ENCODE results near the gene ITGB5. TPM values are rescaled to one million over a fixed set of nuclear protein-coding genes. Genes with fewer than 3 reads are reported as not detected.

The ITGB5 gene
- total RNA-seq, 4 donors from 2014 or later = 79.2 to 122 (median 110) TPM

DNA sequence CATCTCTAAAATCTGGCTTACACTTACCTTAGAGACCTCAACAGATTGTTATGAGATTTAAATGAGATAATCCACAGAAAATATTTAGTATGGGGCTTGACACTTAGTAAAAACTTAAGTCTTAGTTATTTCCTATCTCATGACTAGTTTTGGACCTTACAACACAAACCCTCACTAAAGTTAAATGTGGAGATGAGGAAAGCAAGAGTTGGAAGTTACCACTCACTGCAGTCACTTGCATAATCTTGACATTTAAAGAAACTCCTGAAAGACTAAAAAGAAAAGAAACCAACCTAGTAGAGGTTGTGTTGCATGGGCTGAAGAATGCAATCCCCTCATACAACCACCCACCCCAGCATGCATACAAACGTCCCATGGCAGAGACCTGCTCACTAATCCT, 40.1 kb downstream of the ITGB5 start:
- Histone ChIP-seq H3K4me3 (replicated peaks in 1 of 3) (no peak overlapping the region), H3K4me1 (peaks cover 6 to 32% of the 10 kb centered on the region in 2 donors), H3K27me3 (no peaks in the 10 kb centered on the region), H3K27ac (no peak overlapping the region), H3K36me3 (no peaks in the 10 kb centered on the region), H3K9me3 (no peaks in the 10 kb centered on the region)
- intact Hi-C loops (cut with DNase I) = no loop called here
- no peak for TF ChIP-seq POLR2A (IDR thresholded peaks at IDR 0.05)
- no peak for TF ChIP-seq CTCF (IDR thresholded peaks at IDR 0.05)
- no peak for DNase-seq
- WGBS, 2 donors = 91% methylated on average over 1 of the region's 1 CpG

DNA sequence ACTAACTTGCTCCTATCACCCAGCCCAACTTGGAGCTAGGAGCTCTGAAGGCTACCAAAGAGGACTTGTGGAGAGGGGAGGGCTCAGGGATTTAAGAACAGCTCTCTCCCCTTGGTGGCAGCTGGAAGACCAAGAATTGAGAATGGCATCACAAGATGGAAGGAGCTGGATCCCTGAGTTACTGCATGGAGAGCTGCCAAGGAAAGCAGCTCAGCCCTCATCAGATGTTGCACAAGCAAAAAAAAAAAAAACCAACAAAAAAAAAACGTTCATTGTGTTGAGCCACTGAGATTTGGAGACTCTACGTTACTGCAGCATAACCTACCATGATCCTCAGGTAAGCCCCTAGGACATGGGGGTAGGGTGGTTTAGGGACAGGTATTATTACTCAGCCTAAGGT, 41.0 kb downstream of the ITGB5 start:
- H3K36me3 ChIP-seq = no peaks in the 10 kb centered on the region
- peak overlapping the region in 2 of 3 donors; percentile 7 to 60 for H3K27ac ChIP-seq
- no peak overlapping the region for H3K4me3 ChIP-seq (replicated peaks in 1 of 3)
- intact Hi-C loops (cut with DNase I) = no loop called here
- DNase-seq = no peak
- 51 to 58% methylated on average over 2 of the region's 2 CpGs for WGBS, 2 donors
- peaks cover 6 to 23% of the 10 kb centered on the region in 2 donors for H3K4me1 ChIP-seq
- no peaks in the 10 kb centered on the region for H3K27me3 ChIP-seq
- no peaks in the 10 kb centered on the region for H3K9me3 ChIP-seq
- TF ChIP-seq POLR2A (IDR thresholded peaks at IDR 0.05) (no peak), CTCF (IDR thresholded peaks at IDR 0.05) (no peak)

- H3K4me1 ChIP-seq = peaks cover 6 to 16% of the 10 kb centered on the region in 2 donors
- H3K27me3 ChIP-seq = no peaks in the 10 kb centered on the region
- no peak overlapping the region for H3K4me3 ChIP-seq (replicated peaks in 1 of 3)
- TF ChIP-seq CTCF (IDR thresholded peaks at IDR 0.05) (no peak), POLR2A (IDR thresholded peaks at IDR 0.05) (no peak)
- intact Hi-C loops (cut with DNase I) = no loop called here
- peak in 1 of 2 donors; percentile 12 for DNase-seq
- H3K9me3 ChIP-seq = no peaks in the 10 kb centered on the region
- peak overlapping the region in 2 of 3 donors; percentile 7 to 60 for H3K27ac ChIP-seq
- no peaks in the 10 kb centered on the region for H3K36me3 ChIP-seq
- WGBS, 2 donors = 61 to 79% methylated on average over 5 of the region's 5 CpGs
These were observed 41.8 kb downstream of the ITGB5 start for GRCh38 chr3:124845406-124845805.

- Histone ChIP-seq H3K4me1 (peaks cover 6 to 16% of the 10 kb centered on the region in 2 donors), H3K36me3 (no peaks in the 10 kb centered on the region), H3K4me3 (replicated peaks in 1 of 3) (no peak overlapping the region), H3K27me3 (no peaks in the 10 kb centered on the region), H3K9me3 (no peaks in the 10 kb centered on the region), H3K27ac (no peak overlapping the region)
- no peak for DNase-seq
- TF ChIP-seq POLR2A (IDR thresholded peaks at IDR 0.05) (no peak), CTCF (IDR thresholded peaks at IDR 0.05) (no peak)
- intact Hi-C loops (cut with DNase I) = no loop called here
- WGBS, 2 donors = 89 to 91% methylated on average over 5 of the region's 5 CpGs
These were observed 43.5 kb downstream of the ITGB5 start for GRCh38 chr3:124843506-124844177.

DNA sequence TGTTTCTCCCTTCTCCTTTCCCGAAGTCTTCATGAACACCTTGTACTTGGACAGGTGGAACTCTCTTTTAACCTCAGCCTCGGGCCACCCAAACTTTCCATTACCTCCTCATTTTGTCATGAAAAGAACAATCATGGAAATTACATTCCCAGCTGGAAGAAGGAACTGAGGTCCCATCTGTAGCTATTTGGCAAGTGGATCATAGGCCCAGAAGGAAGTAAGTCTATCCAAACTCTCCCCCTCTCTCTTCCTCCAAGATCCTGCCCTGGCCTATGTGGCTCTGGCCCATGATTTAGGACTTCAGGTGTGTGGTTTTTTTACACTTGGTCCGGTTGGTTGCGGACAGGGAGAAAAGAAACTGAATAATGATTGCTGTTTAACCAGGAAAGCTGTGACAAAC, 44.1 kb downstream of the ITGB5 start:
- Histone ChIP-seq H3K4me3 (replicated peaks in 1 of 3) (no peak overlapping the region), H3K27me3 (no peaks in the 10 kb centered on the region), H3K9me3 (no peaks in the 10 kb centered on the region), H3K4me1 (peaks cover 6 to 16% of the 10 kb centered on the region in 2 donors), H3K27ac (no peak overlapping the region), H3K36me3 (no peaks in the 10 kb centered on the region)
- 85 to 91% methylated on average over 4 of the region's 4 CpGs for WGBS, 2 donors
- intact Hi-C loops (cut with DNase I) = no loop called here
- no peak for DNase-seq
- TF ChIP-seq CTCF (IDR thresholded peaks at IDR 0.05) (no peak), POLR2A (IDR thresholded peaks at IDR 0.05) (no peak)
